Osteocyte (in vitro differentiated cells): ENCODE results near the gene JPH4. TPM values are rescaled to one million over a fixed set of nuclear protein-coding genes. Genes with fewer than 3 reads are reported as not detected.

ENCODE experiments used
- DNase-seq: peaks from one replicate; pipeline ENCODE4 v3.0.0; 2021; ENCODE audit warnings: mixed read lengths; ENCODE audit not compliant: unreplicated experiment; ENCODE audit errors: extremely low spot score
- H3K27ac Mint-ChIP-seq: one replicate; pipeline ENCODE4 v1.8.0; 2021; ENCODE audit warnings: mild to moderate bottlenecking, mixed read lengths; ENCODE audit not compliant: unreplicated experiment
- H3K27me3 Mint-ChIP-seq: one replicate; pipeline ENCODE4 v1.8.0; 2021; ENCODE audit warnings: mixed read lengths; ENCODE audit not compliant: unreplicated experiment
- H3K36me3 Mint-ChIP-seq: one replicate; pipeline ENCODE4 v1.8.0; 2021; ENCODE audit warnings: mixed read lengths; ENCODE audit not compliant: unreplicated experiment
- H3K4me1 Mint-ChIP-seq: one replicate; pipeline ENCODE4 v1.8.0; 2021; ENCODE audit warnings: mixed read lengths; ENCODE audit not compliant: unreplicated experiment
- H3K4me3 Mint-ChIP-seq: one replicate; pipeline ENCODE4 v1.8.0; 2021; ENCODE audit warnings: mild to moderate bottlenecking, moderate library complexity, mixed read lengths; ENCODE audit not compliant: unreplicated experiment
- H3K9me3 Mint-ChIP-seq: one replicate; pipeline ENCODE4 v1.8.0; 2021; ENCODE audit warnings: mixed read lengths; ENCODE audit not compliant: unreplicated experiment
- CTCF ChIP-seq: fragments of 200-600 bp; sonication (generic); IDR thresholded peaks from 2 replicates; pipeline ENCODE4 v1.5.0; 2021; ENCODE audit warnings: antibody characterized with exemption, mild to moderate bottlenecking, moderate library complexity
- total RNA-seq: library from RNA; stranded (reverse); gene quantifications from 2 replicates; pipeline ENCODE4 v1.2.1, GENCODE V29; 2021

JPH4 gene
- total RNA-seq, 1 donor from 2014 or later, result not detected

DNA sequence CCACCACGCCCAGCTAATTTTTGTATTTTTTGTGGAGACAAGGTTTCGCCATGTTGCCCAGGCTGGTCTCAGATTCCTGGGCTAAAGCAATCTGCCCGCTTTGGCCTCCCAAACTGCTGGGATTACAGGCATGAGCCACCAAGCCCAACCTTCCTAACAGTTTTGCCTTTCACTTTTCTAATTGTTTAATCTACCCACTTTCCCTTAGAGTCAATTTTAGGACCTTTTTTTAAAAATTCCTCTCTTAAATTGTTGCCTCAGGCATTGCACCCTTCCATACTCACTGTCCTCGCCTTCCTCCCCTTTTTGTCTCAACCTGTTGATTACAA lies 38.5 kb downstream of the JPH4 start:
- H3K9me3 Mint-ChIP-seq, result no peaks in the 10 kb centered on the region
- H3K27ac Mint-ChIP-seq, result no peak overlapping the region

DNA sequence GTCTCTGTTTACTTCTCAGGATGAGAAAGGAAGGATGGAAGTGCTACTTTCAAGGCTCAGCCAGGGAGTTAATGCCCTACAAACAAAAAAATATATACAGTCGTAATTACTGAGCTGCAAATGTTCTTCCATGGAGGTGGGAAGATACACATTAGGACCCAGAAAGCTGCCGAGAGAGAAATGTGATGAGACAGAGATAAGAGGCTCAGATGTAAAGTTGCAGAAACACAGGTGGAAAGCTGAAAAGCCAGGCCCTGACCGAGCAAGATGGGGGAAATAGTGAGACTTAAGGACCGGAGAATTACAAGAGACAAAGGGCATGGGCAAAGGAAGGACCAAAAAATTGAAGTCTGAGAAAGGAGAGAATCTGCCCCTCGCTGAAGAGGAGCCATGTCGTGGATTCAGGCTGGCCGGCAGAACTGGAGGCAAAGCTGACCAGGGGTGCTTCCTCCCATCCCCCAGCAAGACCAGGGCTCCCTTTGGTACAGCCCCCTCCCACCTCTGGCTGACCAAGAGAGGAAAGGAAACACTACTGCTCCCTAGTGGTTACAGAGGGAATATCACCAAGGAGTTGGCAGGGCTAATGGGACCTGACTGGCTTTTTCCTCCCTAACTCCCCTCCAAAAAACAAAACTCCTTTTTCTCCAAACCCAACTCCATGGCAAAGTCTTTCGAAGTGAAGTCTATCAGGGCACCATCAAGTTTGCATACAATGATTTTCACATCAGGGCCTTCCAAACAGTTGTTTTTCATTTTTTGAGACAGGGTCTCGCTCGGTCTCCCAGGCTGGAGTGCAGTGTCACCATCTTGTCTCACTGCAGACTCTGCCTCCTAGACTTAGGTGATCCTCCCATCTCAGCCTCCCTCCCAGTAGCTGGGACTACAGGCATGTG lies 39.1 kb downstream of the JPH4 start:
- Mint-ChIP-seq H3K27me3 (no peaks in the 10 kb centered on the region), H3K36me3 (no peaks in the 10 kb centered on the region), H3K4me1 (peaks cover 2% of the 10 kb centered on the region), H3K27ac (no peak overlapping the region), H3K9me3 (no peaks in the 10 kb centered on the region), H3K4me3 (no peak overlapping the region)
- TF ChIP-seq CTCF, result peak; percentile 72
- DNase-seq, result no peak

More for the DNA sequence above, 38.5 kb downstream of the JPH4 start:
- H3K36me3 Mint-ChIP-seq, result no peaks in the 10 kb centered on the region
- H3K4me1 Mint-ChIP-seq, result peaks cover 5% of the 10 kb centered on the region
- no peak for DNase-seq
- TF ChIP-seq CTCF, result no peak
- no peaks in the 10 kb centered on the region for H3K27me3 Mint-ChIP-seq
- no peak overlapping the region for H3K4me3 Mint-ChIP-seq

GRCh38 chr14:23538785-23539184 lies 39.8 kb downstream of the JPH4 start:
- H3K36me3 Mint-ChIP-seq, result no peaks in the 10 kb centered on the region
- H3K4me1 Mint-ChIP-seq, result peaks cover 2% of the 10 kb centered on the region
- TF ChIP-seq CTCF, result no peak
- H3K4me3 Mint-ChIP-seq, result no peak overlapping the region
- no peak overlapping the region for H3K27ac Mint-ChIP-seq
- no peaks in the 10 kb centered on the region for H3K9me3 Mint-ChIP-seq
- no peaks in the 10 kb centered on the region for H3K27me3 Mint-ChIP-seq
- DNase-seq, result no peak

DNA sequence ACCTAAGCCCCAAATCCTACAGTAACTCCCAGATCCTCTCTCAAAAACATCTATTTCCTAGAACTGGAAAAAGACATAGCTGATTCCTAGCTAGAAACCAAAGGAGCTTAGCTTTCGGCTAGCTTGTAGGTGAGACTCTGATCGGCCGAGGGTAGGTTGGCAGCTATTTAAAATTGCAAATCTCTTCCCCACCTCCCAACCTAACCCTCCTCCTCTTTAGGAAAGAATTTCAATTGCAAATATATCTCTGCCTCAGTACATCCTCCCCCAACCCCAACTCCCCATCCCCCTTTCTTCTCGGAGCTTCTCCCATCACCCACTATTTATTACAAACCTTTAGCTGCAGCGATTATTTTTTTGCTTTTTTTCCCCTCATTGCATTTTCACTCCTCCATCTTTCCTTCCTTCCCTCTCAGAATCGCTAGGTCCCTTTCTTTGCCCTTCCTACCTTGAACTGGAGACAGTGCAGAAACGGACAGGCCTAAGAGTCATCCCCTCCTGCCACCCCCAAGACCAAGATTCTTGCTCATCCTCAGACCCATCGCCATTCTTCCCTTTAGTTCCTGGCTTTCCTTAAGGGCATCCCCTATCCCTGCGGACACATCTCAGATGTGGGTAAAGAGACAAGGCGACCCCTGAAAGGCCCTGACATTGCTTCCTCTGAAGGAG lies 40.4 kb downstream of the JPH4 start:
- H3K4me3 Mint-ChIP-seq, result no peak overlapping the region

More for the DNA sequence above, 40.4 kb downstream of the JPH4 start:
- Mint-ChIP-seq H3K27me3 (no peaks in the 10 kb centered on the region), H3K36me3 (no peaks in the 10 kb centered on the region), H3K9me3 (no peaks in the 10 kb centered on the region), H3K27ac (no peak overlapping the region), H3K4me1 (peaks cover 2% of the 10 kb centered on the region)
- no peak for DNase-seq
- TF ChIP-seq CTCF, result no peak
